Kidney (tissue), 14 donors: ENCODE measurements around the gene RFX7. TPM values are rescaled to one million over a fixed set of nuclear protein-coding genes. Genes with fewer than 3 reads are reported as not detected.

Source experiments
- DNase-seq, 5 donors: peaks; one replicate each; pipeline ENCODE4 v3.0.0-alpha.2; 2013 to 2020
- FAIRE-seq: peaks from 2 replicates; lab custom pipeline; 2012; peaks lifted over from hg19 to GRCh38; lab: Jason Lieb, UNC
- H3K27ac ChIP-seq, 2 donors: one replicate each; pipeline ENCODE4 v1.7.0; 2013; ENCODE audit warnings: low read depth in 2 of 2, low read length in 2 of 2, inconsistent platforms in 1 of 2
- H3K27me3 ChIP-seq: one replicate; pipeline ENCODE4 v1.7.1; 2013; ENCODE audit warnings: low read length, inconsistent platforms; ENCODE audit not compliant: control insufficient read depth, insufficient read depth
- H3K36me3 ChIP-seq, 3 donors: one replicate each; pipeline versions ENCODE4 v1.7.0 to v1.7.1; 2013; ENCODE audit warnings: low read length in 3 of 3, control low read depth in 1 of 3, inconsistent platforms in 1 of 3; ENCODE audit not compliant: insufficient read depth in 3 of 3, control insufficient read depth in 2 of 3
- H3K4me1 ChIP-seq, 3 donors: one replicate each; pipeline versions ENCODE4 v1.7.0 to v1.7.1; 2013; ENCODE audit warnings: low read length in 3 of 3, inconsistent platforms in 1 of 3, low read depth in 1 of 3; ENCODE audit not compliant: control insufficient read depth in 2 of 3, insufficient read depth in 2 of 3
- H3K4me3 ChIP-seq, 3 donors: one replicate each; pipeline versions ENCODE4 v1.7.0 to v1.8.1; 2013; ENCODE audit warnings: low read length in 3 of 3, control low read depth in 1 of 3, inconsistent platforms in 1 of 3
- H3K9ac ChIP-seq, 3 donors: one replicate each; pipeline versions ENCODE4 v1.7.0 to v1.7.1; 2013; ENCODE audit warnings: low read length in 3 of 3, control low read depth in 1 of 3, inconsistent platforms in 1 of 3
- H3K9me3 ChIP-seq, 3 donors: one replicate each; pipeline versions ENCODE4 v1.7.0 to v1.7.1; 2013; ENCODE audit warnings: low read length in 3 of 3, control low read depth in 1 of 3, inconsistent platforms in 1 of 3; ENCODE audit not compliant: control insufficient read depth in 2 of 3, insufficient read depth in 1 of 3
- CTCF ChIP-seq: IDR thresholded peaks from 3 replicates; pipeline ENCODE4 v1.5.1; 2012; ENCODE audit warnings: mild to moderate bottlenecking, moderate library complexity, borderline replicate concordance; ENCODE audit not compliant: insufficient read depth; ENCODE audit errors: extremely low read depth
- intact Hi-C: fragments of 100-400 bp; cut with DNase I; formaldehyde crosslinking; loops from one replicate; pipeline ENCODE4 v1.11.1; 2022
- polyA plus RNA-seq: library from polyadenylated mRNA; stranded (reverse); fragments of 350-450 nt; fragmentation: Illumina TruSeq; extraction: RNeasy Lipid Tissue Mini Kit (QIAGEN cat#74804); gene quantifications from one replicate; pipeline ENCODE4 v1.2.3, GENCODE V29; 2014; ENCODE audit warnings: low read depth, low replicate concordance; ENCODE audit not compliant: insufficient read depth
- total RNA-seq: library from RNA; stranded (reverse); fragmentation: NEBNext Ultra II Directional; extraction: Animal tissue kit (Norgen Biotek cat#: 25700); gene quantifications from one replicate; pipeline ENCODE4 v1.2.1, GENCODE V29; 2021
- donor health status: control.
- donor health status: control.
- donor health status: control.
- donor health status: control.
- donor health status: control.
- donor health status: DM: yes; HTN: yes; CAD: no.
- donor health status: Normal renal cell carcinoma (clear cell type).

Gene RFX7
- total and polyA plus RNA-seq, 2 donors from 2014 or later, result 1.6 to 15.2 TPM

- Histone ChIP-seq H3K9ac (no peak overlapping the region), H3K27me3 (no peaks in the 10 kb centered on the region), H3K9me3 (no peaks in the 10 kb centered on the region), H3K27ac (no peak overlapping the region), H3K4me3 (no peak overlapping the region), H3K4me1 (no peaks in the 10 kb centered on the region), H3K36me3 (no peaks in the 10 kb centered on the region)
- no peak for TF ChIP-seq CTCF
- DNase-seq, result no peak
- FAIRE-seq, result no peak
- intact Hi-C loops, result no loop called here
These were observed 190.7 kb downstream of the RFX7 start for GRCh38 chr15:56053046-56053400.

- DNase-seq, result peak in 2 of 5 donors; percentile 41 to 59
- Histone ChIP-seq H3K36me3 (no peaks in the 10 kb centered on the region), H3K9ac (no peak overlapping the region), H3K4me1 (no peaks in the 10 kb centered on the region), H3K9me3 (no peaks in the 10 kb centered on the region), H3K27ac (no peak overlapping the region), H3K27me3 (no peaks in the 10 kb centered on the region), H3K4me3 (no peak overlapping the region)
- intact Hi-C loops, result no loop called here
- peak; percentile 51 for TF ChIP-seq CTCF
- peak; percentile 91 for FAIRE-seq
These were observed 191.2 kb downstream of the RFX7 start for GRCh38 chr15:56052395-56053045.

GRCh38 chr15:56051676-56052075 is 192.0 kb downstream of the RFX7 start:
- DNase-seq (no peak), FAIRE-seq (no peak)
- Histone ChIP-seq H3K36me3 (no peaks in the 10 kb centered on the region), H3K9me3 (no peaks in the 10 kb centered on the region), H3K9ac (no peak overlapping the region), H3K27ac (no peak overlapping the region), H3K27me3 (no peaks in the 10 kb centered on the region), H3K4me3 (no peak overlapping the region), H3K4me1 (no peaks in the 10 kb centered on the region)
- intact Hi-C loops, result no loop called here
- TF ChIP-seq CTCF, result no peak

GRCh38 chr15:56049577-56049976 is 194.1 kb downstream of the RFX7 start:
- H3K9me3 ChIP-seq, result no peaks in the 10 kb centered on the region
- H3K4me1 ChIP-seq, result no peaks in the 10 kb centered on the region
- no peak overlapping the region for H3K27ac ChIP-seq
- no peak overlapping the region for H3K4me3 ChIP-seq
- no peak for DNase-seq
- no peak for TF ChIP-seq CTCF
- no peak for FAIRE-seq
- no peaks in the 10 kb centered on the region for H3K27me3 ChIP-seq
- H3K9ac ChIP-seq, result no peak overlapping the region
- no peaks in the 10 kb centered on the region for H3K36me3 ChIP-seq
- intact Hi-C loops, result no loop called here
